Kidney (tissue), 14 donors: ENCODE results near the gene RBM10. TPM values are rescaled to one million over a fixed set of nuclear protein-coding genes. Genes with fewer than 3 reads are reported as not detected.

Experiments
- DNase-seq, 5 donors: peaks; one replicate each; pipeline ENCODE4 v3.0.0-alpha.2; 2013 to 2020
- FAIRE-seq: peaks from 2 replicates; lab custom pipeline; 2012; peaks lifted over from hg19 to GRCh38; lab: Jason Lieb, UNC
- H3K27ac ChIP-seq, 2 donors: one replicate each; pipeline ENCODE4 v1.7.0; 2013; ENCODE audit warnings: low read depth in 2 of 2, low read length in 2 of 2, inconsistent platforms in 1 of 2
- H3K27me3 ChIP-seq: one replicate; pipeline ENCODE4 v1.7.1; 2013; ENCODE audit warnings: low read length, inconsistent platforms; ENCODE audit not compliant: control insufficient read depth, insufficient read depth
- H3K36me3 ChIP-seq, 3 donors: one replicate each; pipeline versions ENCODE4 v1.7.0 to v1.7.1; 2013; ENCODE audit warnings: low read length in 3 of 3, control low read depth in 1 of 3, inconsistent platforms in 1 of 3; ENCODE audit not compliant: insufficient read depth in 3 of 3, control insufficient read depth in 2 of 3
- H3K4me1 ChIP-seq, 3 donors: one replicate each; pipeline versions ENCODE4 v1.7.0 to v1.7.1; 2013; ENCODE audit warnings: low read length in 3 of 3, inconsistent platforms in 1 of 3, low read depth in 1 of 3; ENCODE audit not compliant: control insufficient read depth in 2 of 3, insufficient read depth in 2 of 3
- H3K4me3 ChIP-seq, 3 donors: one replicate each; pipeline versions ENCODE4 v1.7.0 to v1.8.1; 2013; ENCODE audit warnings: low read length in 3 of 3, control low read depth in 1 of 3, inconsistent platforms in 1 of 3
- H3K9ac ChIP-seq, 3 donors: one replicate each; pipeline versions ENCODE4 v1.7.0 to v1.7.1; 2013; ENCODE audit warnings: low read length in 3 of 3, control low read depth in 1 of 3, inconsistent platforms in 1 of 3
- H3K9me3 ChIP-seq, 3 donors: one replicate each; pipeline versions ENCODE4 v1.7.0 to v1.7.1; 2013; ENCODE audit warnings: low read length in 3 of 3, control low read depth in 1 of 3, inconsistent platforms in 1 of 3; ENCODE audit not compliant: control insufficient read depth in 2 of 3, insufficient read depth in 1 of 3
- CTCF ChIP-seq: IDR thresholded peaks from 3 replicates; pipeline ENCODE4 v1.5.1; 2012; ENCODE audit warnings: mild to moderate bottlenecking, moderate library complexity, borderline replicate concordance; ENCODE audit not compliant: insufficient read depth; ENCODE audit errors: extremely low read depth
- intact Hi-C: fragments of 100-400 bp; cut with DNase I; formaldehyde crosslinking; loops from one replicate; pipeline ENCODE4 v1.11.1; 2022
- polyA plus RNA-seq: library from polyadenylated mRNA; stranded (reverse); fragments of 350-450 nt; fragmentation: Illumina TruSeq; extraction: RNeasy Lipid Tissue Mini Kit (QIAGEN cat#74804); gene quantifications from one replicate; pipeline ENCODE4 v1.2.3, GENCODE V29; 2014; ENCODE audit warnings: low read depth, low replicate concordance; ENCODE audit not compliant: insufficient read depth
- total RNA-seq: library from RNA; stranded (reverse); fragmentation: NEBNext Ultra II Directional; extraction: Animal tissue kit (Norgen Biotek cat#: 25700); gene quantifications from one replicate; pipeline ENCODE4 v1.2.1, GENCODE V29; 2021
- donor health status: control.
- donor health status: control.
- donor health status: control.
- donor health status: control.
- donor health status: control.
- donor health status: DM: yes; HTN: yes; CAD: no.
- donor health status: Normal renal cell carcinoma (clear cell type).

Gene RBM10
- total and polyA plus RNA-seq, 2 donors from 2014 or later = 27.5 to 31.7 TPM

DNA sequence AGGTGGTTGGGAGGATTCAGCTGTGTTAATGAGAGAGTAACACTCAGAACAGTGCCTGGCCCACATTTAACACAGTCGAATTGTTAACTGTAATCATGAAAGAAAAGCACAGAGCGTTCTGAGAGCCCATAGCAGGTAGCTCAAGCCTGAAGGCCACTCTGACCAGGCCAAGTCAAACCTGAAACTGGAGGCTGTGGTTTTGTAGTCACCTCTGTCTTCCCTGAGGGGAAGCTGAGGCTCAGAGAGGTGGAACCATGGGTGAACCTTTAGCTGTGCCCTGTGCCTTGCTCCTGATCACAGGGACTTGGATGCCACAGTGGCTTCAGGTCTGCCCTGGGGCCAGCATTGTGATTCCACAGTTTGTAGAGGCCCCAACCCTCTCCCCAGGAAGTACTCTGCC, 32.1 kb downstream of the RBM10 start:
- FAIRE-seq (no peak), DNase-seq (peak in 1 of 5 donors; percentile 15)
- no peak overlapping the region for H3K27ac ChIP-seq

GRCh38 chrX:47178337-47178736, 33.3 kb downstream of the RBM10 start:
- no peak overlapping the region for H3K27ac ChIP-seq

More for the DNA sequence above, 32.1 kb downstream of the RBM10 start:
- Histone ChIP-seq H3K4me3 (no peak overlapping the region), H3K4me1 (no peaks in the 10 kb centered on the region), H3K9ac (no peak overlapping the region), H3K36me3 (peaks cover 0 to 14% (median 3%) of the 10 kb centered on the region in 3 donors), H3K27me3 (peaks cover 6% of the 10 kb centered on the region), H3K9me3 (no peaks in the 10 kb centered on the region)
- intact Hi-C loops = no loop called here
- no peak for TF ChIP-seq CTCF

DNA sequence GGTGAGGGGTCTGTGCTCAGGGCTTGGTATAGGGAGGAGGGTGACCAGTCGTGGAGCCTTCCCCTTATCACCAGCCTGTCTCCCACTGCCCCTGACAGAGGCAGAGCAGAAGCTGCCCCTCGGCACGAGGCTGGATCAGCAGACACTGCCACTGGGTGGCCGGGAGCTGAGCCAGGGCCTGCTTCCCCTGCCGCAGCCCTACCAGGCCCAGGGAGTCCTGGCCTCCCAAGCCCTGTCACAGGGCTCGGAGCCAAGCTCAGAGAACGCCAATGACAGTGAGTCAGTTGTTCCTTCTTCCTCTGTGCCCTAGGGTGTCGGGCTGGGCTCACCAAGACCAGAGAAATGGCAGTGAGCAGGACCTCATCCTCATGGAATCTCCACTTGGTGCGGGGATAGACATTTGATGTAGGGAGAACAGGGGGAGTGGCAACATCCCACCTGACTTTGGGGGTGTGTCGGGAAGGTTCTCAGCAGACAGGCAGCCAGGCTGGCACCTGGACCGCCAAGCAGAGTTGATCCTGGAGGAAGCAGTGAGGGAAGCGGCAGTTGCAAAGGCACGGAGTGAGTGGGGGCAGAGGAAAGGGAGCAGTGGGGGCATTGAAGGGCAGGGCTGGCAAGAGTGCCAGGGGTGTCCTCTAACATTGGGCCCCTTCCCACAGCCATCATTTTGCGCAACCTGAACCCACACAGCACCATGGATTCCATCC, 34.4 kb downstream of the RBM10 start:
- FAIRE-seq (no peak), DNase-seq (peak in 2 of 5 donors; percentile 2 to 64)
- Histone ChIP-seq H3K4me1 (no peaks in the 10 kb centered on the region), H3K9me3 (no peaks in the 10 kb centered on the region), H3K9ac (no peak overlapping the region), H3K27me3 (peaks cover 9% of the 10 kb centered on the region), H3K4me3 (no peak overlapping the region), H3K27ac (no peak overlapping the region), H3K36me3 (peaks cover 3 to 6% (median 4%) of the 10 kb centered on the region in 3 donors)
- no peak for TF ChIP-seq CTCF
- intact Hi-C loops = no loop called here

More at GRCh38 chrX:47178337-47178736, 33.3 kb downstream of the RBM10 start:
- FAIRE-seq (no peak), DNase-seq (peak in 2 of 5 donors; percentile 11 to 50)
- Histone ChIP-seq H3K9ac (no peak overlapping the region), H3K9me3 (no peaks in the 10 kb centered on the region), H3K4me3 (no peak overlapping the region), H3K27me3 (peaks cover 9% of the 10 kb centered on the region), H3K36me3 (peaks cover 3 to 6% (median 4%) of the 10 kb centered on the region in 3 donors), H3K4me1 (no peaks in the 10 kb centered on the region)
- no peak for TF ChIP-seq CTCF
- intact Hi-C loops = no loop called here
